PFSK-1 (cell line): ENCODE data around the gene C13orf42.

ENCODE experiments used
- FOXP2 ChIP-seq: optimal IDR thresholded peaks from 2 replicates; pipeline ENCODE3; 2011; ENCODE audit warnings: borderline replicate concordance, control low read depth, inconsistent platforms; ENCODE audit not compliant: insufficient read depth; ENCODE audit errors: extremely low read length, extremely low read depth
- POLR2AphosphoS5 ChIP-seq: IDR thresholded peaks from 2 replicates; pipeline ENCODE4 v1.6.1; 2012; ENCODE audit warnings: low read depth, mild to moderate bottlenecking, control low read depth, low read length, moderate library complexity
- SIN3A ChIP-seq: IDR thresholded peaks from 2 replicates; pipeline ENCODE4 v1.6.1; 2012; ENCODE audit warnings: mild to moderate bottlenecking, low read length, moderate library complexity, borderline replicate concordance; ENCODE audit not compliant: insufficient read depth
- TAF1 ChIP-seq: IDR thresholded peaks from 2 replicates; pipeline ENCODE4 v1.6.1; 2012; ENCODE audit warnings: low read length, control low read depth, borderline replicate concordance; ENCODE audit not compliant: insufficient read depth
- TF ChIP-seq, protein P1 (sequence below), 2 experiments: IDR thresholded peaks; 2 replicates each; pipeline versions ENCODE4 v1.6.1 to v1.8.0; 2011 to 2012; ENCODE audit warnings: low read depth in 2 of 2, low read length in 2 of 2, control low read depth in 1 of 2, inconsistent platforms in 1 of 2, mild to moderate bottlenecking in 1 of 2, moderate library complexity in 1 of 2; ENCODE audit not compliant: insufficient read depth in 1 of 2

Gene C13orf42

DNA sequence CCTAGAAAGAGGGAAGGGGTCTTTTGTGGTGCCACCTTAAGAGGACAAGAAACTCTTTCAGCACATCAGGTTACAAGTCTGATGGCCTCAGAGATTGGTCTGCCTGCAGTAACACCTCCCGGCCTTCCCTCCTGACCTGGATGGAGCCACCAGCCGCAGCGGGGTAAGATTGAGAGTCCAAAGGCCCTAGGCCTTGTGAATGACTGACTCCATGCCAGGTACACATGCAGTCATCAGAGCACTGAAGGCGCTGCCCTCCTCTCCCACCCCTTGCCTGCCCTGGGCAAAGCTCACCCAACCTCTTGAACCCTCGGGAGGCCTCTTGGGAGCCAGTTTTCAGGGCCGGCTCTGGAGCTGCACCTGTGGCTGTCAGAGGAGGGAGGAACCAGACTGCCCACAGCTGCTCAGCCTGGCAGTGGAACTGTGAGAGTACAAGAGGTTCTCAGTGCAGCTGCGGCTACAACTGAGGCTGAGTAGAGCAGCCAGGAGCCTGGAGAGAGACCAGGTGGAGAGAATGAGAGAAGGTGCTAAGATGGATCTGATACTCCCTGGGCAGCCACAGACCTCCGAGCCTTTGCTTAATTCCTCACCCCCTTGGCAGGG is 23.8 kb upstream of the C13orf42 start:
- TF ChIP-seq TAF1: no peak
- TF ChIP-seq FOXP2: no peak
- TF ChIP-seq POLR2AphosphoS5: no peak
- no peak for TF ChIP-seq SIN3A
- TF ChIP-seq, protein P1, sequence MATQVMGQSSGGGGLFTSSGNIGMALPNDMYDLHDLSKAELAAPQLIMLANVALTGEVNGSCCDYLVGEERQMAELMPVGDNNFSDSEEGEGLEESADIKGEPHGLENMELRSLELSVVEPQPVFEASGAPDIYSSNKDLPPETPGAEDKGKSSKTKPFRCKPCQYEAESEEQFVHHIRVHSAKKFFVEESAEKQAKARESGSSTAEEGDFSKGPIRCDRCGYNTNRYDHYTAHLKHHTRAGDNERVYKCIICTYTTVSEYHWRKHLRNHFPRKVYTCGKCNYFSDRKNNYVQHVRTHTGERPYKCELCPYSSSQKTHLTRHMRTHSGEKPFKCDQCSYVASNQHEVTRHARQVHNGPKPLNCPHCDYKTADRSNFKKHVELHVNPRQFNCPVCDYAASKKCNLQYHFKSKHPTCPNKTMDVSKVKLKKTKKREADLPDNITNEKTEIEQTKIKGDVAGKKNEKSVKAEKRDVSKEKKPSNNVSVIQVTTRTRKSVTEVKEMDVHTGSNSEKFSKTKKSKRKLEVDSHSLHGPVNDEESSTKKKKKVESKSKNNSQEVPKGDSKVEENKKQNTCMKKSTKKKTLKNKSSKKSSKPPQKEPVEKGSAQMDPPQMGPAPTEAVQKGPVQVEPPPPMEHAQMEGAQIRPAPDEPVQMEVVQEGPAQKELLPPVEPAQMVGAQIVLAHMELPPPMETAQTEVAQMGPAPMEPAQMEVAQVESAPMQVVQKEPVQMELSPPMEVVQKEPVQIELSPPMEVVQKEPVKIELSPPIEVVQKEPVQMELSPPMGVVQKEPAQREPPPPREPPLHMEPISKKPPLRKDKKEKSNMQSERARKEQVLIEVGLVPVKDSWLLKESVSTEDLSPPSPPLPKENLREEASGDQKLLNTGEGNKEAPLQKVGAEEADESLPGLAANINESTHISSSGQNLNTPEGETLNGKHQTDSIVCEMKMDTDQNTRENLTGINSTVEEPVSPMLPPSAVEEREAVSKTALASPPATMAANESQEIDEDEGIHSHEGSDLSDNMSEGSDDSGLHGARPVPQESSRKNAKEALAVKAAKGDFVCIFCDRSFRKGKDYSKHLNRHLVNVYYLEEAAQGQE (IDR thresholded peaks at IDR 0.05; ENCODE audit: insufficient read depth in 1 of 2, low read depth in 2 of 2, low read length in 2 of 2): no peak

DNA sequence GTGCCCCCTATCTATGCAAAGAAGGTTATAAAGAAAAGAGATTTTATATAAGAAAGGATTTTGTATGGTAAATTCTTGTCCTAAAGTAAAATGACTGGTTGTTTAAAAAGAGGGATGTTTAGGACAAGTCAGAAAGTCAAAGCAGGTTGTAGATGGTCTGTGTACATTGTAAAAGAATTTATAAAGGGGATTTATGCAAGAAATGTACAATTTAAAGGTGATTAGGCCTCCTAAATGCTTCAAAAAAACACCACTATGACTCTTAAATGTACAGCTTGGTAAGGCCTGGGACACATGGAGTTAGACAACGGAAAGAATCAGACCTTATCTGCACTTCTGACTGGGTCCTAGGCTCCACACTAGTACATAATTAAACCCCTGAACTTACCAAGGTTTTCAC is 19.3 kb upstream of the C13orf42 start:
- TF ChIP-seq FOXP2: no peak
- TF ChIP-seq POLR2AphosphoS5: no peak
- TF ChIP-seq SIN3A: no peak
- TF ChIP-seq, protein P1 (IDR thresholded peaks at IDR 0.05; ENCODE audit: insufficient read depth in 1 of 2, low read depth in 2 of 2, low read length in 2 of 2): no peak
- no peak for TF ChIP-seq TAF1

DNA sequence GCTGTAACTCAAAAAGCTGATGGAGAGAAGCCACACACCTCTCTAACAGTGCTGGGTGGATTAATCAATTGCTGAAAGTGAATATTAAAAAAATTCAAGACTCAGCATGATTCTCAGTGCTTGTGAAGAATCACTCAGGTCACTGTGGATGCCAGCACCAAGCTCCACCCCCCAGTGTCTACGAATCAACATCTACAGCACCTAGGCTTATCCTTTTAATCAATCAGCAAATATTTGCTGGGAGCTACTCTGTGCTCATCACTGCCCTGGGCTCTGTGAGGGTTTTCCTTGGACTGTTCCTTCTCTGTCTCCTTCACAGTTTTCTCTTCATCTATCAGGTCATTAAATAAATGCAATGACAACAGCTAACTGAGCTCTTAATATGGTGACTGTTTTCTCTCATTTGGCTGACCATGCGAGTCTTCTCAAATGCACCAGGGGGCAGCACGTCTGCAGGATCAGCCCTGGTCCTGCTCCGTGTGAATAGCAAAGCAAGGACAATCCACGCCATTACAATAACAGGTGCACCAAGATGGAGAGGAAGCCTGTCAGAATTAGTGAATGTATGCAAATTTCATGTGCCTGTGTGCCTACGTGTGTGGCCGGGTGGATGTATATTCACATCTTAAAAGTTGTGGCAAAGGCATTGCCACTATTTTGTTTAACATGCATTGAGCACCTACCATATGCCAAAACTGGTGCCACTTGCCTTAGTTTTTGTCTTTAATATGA is 14.6 kb upstream of the C13orf42 start:
- TF ChIP-seq, protein P1 (IDR thresholded peaks at IDR 0.05; ENCODE audit: insufficient read depth in 1 of 2, low read depth in 2 of 2, low read length in 2 of 2): no peak
- no peak for TF ChIP-seq TAF1
- no peak for TF ChIP-seq FOXP2
- TF ChIP-seq SIN3A: no peak
- no peak for TF ChIP-seq POLR2AphosphoS5

DNA sequence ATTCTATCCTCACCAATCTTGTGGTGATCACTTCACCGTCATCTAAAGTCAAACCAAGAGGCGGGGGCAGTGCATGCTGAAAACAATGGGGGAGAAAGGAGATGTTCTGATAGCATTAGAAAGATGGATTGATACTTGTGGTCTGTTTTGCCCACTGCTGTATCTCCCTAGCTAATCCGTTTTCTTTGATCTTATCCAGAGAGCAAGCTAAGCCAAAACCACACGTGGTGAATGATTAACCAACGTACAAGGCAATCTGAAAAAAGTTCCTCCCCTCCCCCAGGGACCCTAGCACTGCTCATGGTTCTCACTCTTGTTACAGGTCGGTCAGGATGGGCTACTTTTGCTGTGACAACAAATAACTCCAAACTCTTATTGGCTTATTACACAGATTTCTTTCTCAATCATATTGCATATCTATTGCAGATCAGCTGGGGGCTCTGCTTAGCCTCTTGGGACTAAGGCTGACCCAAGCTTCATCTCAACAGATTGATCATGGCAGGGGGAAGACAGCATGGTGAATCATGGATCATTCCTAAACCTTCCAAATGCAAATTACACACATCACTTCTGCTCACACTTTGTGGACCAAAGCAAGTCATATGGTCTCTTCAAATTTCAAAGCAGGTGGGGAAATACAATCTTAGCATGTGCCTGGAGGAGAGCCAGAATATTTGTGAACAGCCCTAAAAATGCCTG is 11.9 kb upstream of the C13orf42 start:
- TF ChIP-seq, protein P1 (IDR thresholded peaks at IDR 0.05; ENCODE audit: insufficient read depth in 1 of 2, low read depth in 2 of 2, low read length in 2 of 2): no peak
- no peak for TF ChIP-seq TAF1
- no peak for TF ChIP-seq FOXP2
- no peak for TF ChIP-seq SIN3A
- no peak for TF ChIP-seq POLR2AphosphoS5
